Measurements from ENCODE around the gene CETP.
"Not testable (repeated sequence)": the region's sequence is repeated elsewhere in the genome, so short reads cannot be mapped to it uniquely, and the experiment has no call there.

- not testable (repeated sequence) for TF ChIP-seq CTCF, POLR2A (IDR thresholded peaks at IDR 0.05)
These were observed 25.2 kb downstream of the CETP start for GRCh38 chr16:56986908-56987307.

Measured in esophagus squamous epithelium (tissue), 4 donors.